Endothelial cell of umbilical vein (primary cell): ENCODE results near the gene FAM20B. TPM values are rescaled to one million over a fixed set of nuclear protein-coding genes. Genes with fewer than 3 reads are reported as not detected.

ENCODE experiments used
- BruUV-seq: library from RNA; stranded (reverse); fragments of 400-500 nt; replicated peaks from 2 replicates; lab custom pipeline; 2021; lab: Mats Ljungman, UMichigan
- CTCF ChIA-PET: fragments of 300-600, 350-600 bp; sonication (Branson Sonifier 250); formaldehyde crosslinking; loops from one replicate; lab custom pipeline; 2021; ENCODE audit warnings: antibody characterized with exemption, inconsistent platforms; lab: Charles Lee
- POLR2A ChIA-PET: fragments of 300-600, 350-600 bp; sonication (Branson Sonifier 250); formaldehyde crosslinking; loops from one replicate; lab custom pipeline; 2021; ENCODE audit warnings: antibody characterized with exemption, inconsistent platforms; lab: Charles Lee
- DNase-seq: peaks from one replicate; pipeline ENCODE4 v3.0.0-alpha.2; 2011; ENCODE audit warnings: low read depth, low spot score
- FAIRE-seq: peaks from 2 replicates; lab custom pipeline; 2011; peaks lifted over from hg19 to GRCh38; lab: Jason Lieb, UNC
- H2AFZ ChIP-seq: 2 replicates; pipeline ENCODE4 v1.6.0; 2012; ENCODE audit warnings: low read depth, low read length, control low read depth, inconsistent platforms
- H3K27ac ChIP-seq: 2 replicates; pipeline ENCODE4 v1.5.1; 2011; ENCODE audit warnings: low read depth, mild to moderate bottlenecking, control low read depth, low read length, moderate library complexity; ENCODE audit not compliant: insufficient read depth
- H3K27me3 ChIP-seq, 2 experiments: 2 replicates each; pipeline versions ENCODE4 v1.6.0 to v1.6.1; 2011; ENCODE audit warnings: low read length in 2 of 2, mixed read lengths in 1 of 2; ENCODE audit not compliant: control insufficient read depth in 2 of 2, insufficient read depth in 2 of 2
- H3K36me3 ChIP-seq, 2 experiments: 2 replicates in 1 of 2; 3 replicates in 1 of 2; pipeline ENCODE4 v1.5.1; 2011; ENCODE audit warnings: low read length in 2 of 2, mild to moderate bottlenecking in 1 of 2, moderate library complexity in 1 of 2; ENCODE audit not compliant: control insufficient read depth in 2 of 2, insufficient read depth in 2 of 2; ENCODE audit errors: extremely low read depth in 1 of 2
- H3K4me1 ChIP-seq: 3 replicates; pipeline ENCODE4 v1.5.1; 2011; ENCODE audit warnings: mild to moderate bottlenecking, low read length; ENCODE audit not compliant: control insufficient read depth, insufficient read depth; ENCODE audit errors: extremely low read depth
- H3K4me2 ChIP-seq: 2 replicates; pipeline ENCODE4 v1.6.1; 2011; ENCODE audit warnings: low read length, control low read depth, mixed read lengths; ENCODE audit not compliant: insufficient read depth
- H3K4me3 ChIP-seq, 3 experiments: fragments of 200-600 bp in 1 of 3; sonication (generic), shearing (Covaris generic) in 1 of 3; replicated peaks in 1 of 3; 2 replicates each; pipeline ENCODE4 v1.5.1; 2011 to 2016; ENCODE audit warnings: control low read depth in 3 of 3, low read length in 3 of 3, mild to moderate bottlenecking in 2 of 3, inconsistent platforms in 1 of 3, low read depth in 1 of 3, moderate library complexity in 1 of 3; ENCODE audit not compliant: insufficient read depth in 1 of 3
- H3K79me2 ChIP-seq: 2 replicates; pipeline ENCODE4 v1.6.0; 2012; ENCODE audit warnings: low read length, inconsistent platforms; ENCODE audit not compliant: control insufficient read depth, insufficient read depth
- H3K9ac ChIP-seq: replicated peaks from 2 replicates; pipeline ENCODE3; 2011; ENCODE audit warnings: low read length, control low read depth; ENCODE audit not compliant: insufficient read depth; ENCODE audit errors: extremely low read depth
- H3K9me1 ChIP-seq: replicated peaks from 3 replicates; pipeline ENCODE4 v1.6.0; 2011; ENCODE audit warnings: mild to moderate bottlenecking, low read length; ENCODE audit not compliant: control insufficient read depth, insufficient read depth; ENCODE audit errors: extremely low read depth
- H3K9me3 ChIP-seq: replicated peaks from 2 replicates; pipeline ENCODE4 v1.5.1; 2012; ENCODE audit warnings: low read length, inconsistent platforms; ENCODE audit not compliant: control insufficient read depth, insufficient read depth
- H4K20me1 ChIP-seq: replicated peaks from 2 replicates; pipeline ENCODE3; 2011; ENCODE audit warnings: mild to moderate bottlenecking, low read length; ENCODE audit not compliant: control insufficient read depth, insufficient read depth; ENCODE audit errors: extremely low read depth
- EZH2 ChIP-seq: IDR thresholded peaks from 2 replicates; pipeline ENCODE4 v1.6.1; 2012; ENCODE audit warnings: borderline replicate concordance, low read depth, mild to moderate bottlenecking, moderate library complexity, low read length, inconsistent platforms; ENCODE audit not compliant: severe bottlenecking
- FOS ChIP-seq: IDR thresholded peaks from 2 replicates; pipeline ENCODE4 v1.6.1; 2011; ENCODE audit warnings: mild to moderate bottlenecking, low read length, moderate library complexity, borderline replicate concordance; ENCODE audit not compliant: insufficient read depth
- GATA2 ChIP-seq: IDR thresholded peaks from 2 replicates; pipeline ENCODE4 v1.7.0; 2011; ENCODE audit warnings: low read depth, mild to moderate bottlenecking, moderate library complexity, mixed read lengths, low read length; ENCODE audit not compliant: insufficient read length, insufficient read depth
- JUN ChIP-seq: IDR thresholded peaks from 2 replicates; pipeline ENCODE4 v1.6.1; 2011; ENCODE audit warnings: borderline replicate concordance, low read depth; ENCODE audit not compliant: insufficient read length, insufficient read depth
- MYC ChIP-seq: IDR thresholded peaks from one replicate; pipeline ENCODE4 v1.6.1; 2011; ENCODE audit warnings: mild to moderate bottlenecking, low read depth, low read length
- POLR2A ChIP-seq: IDR thresholded peaks from 2 replicates; pipeline ENCODE4 v1.6.1; 2012; ENCODE audit warnings: low read depth, mild to moderate bottlenecking, control low read depth, low read length
- POLR2AphosphoS5 ChIP-seq: IDR thresholded peaks from 2 replicates; pipeline ENCODE4 v1.6.1; 2012; ENCODE audit warnings: low read depth, mild to moderate bottlenecking, control low read depth, low read length, moderate library complexity; ENCODE audit not compliant: insufficient read depth
- dilution Hi-C: fragments of 300-500 bp; cut with MboI; formaldehyde crosslinking; loops from one replicate; pipeline ENCODE4 v1.15.0; 2019; ENCODE audit warnings: low sequenced_read_pairs; ENCODE audit not compliant: extremely low pct_ligation_motif_present
- intact Hi-C: fragments of 100-400 bp; cut with micrococcal nuclease; formaldehyde crosslinking; loops from one replicate; pipeline ENCODE4 v1.10.0; 2022
- polyA plus RNA-seq, 4 experiments: library from polyadenylated mRNA; depleted of rRNA in 3 of 4; stranded (reverse) in 3 of 4; unstranded in 1 of 4; fragments of >200 nt; gene quantifications; 2 replicates each; pipeline versions ENCODE4 v1.2.1 to v1.2.3, GENCODE V29; 2011 to 2012; ENCODE audit warnings: missing spikeins in 1 of 4
- total RNA-seq: library from RNA; stranded (reverse); gene quantifications from 2 replicates; pipeline ENCODE4 v1.2.3, GENCODE V29; 2021
- TF ChIP-seq, protein P1 (sequence below): IDR thresholded peaks from 2 replicates; pipeline ENCODE4 v1.6.1; 2011; ENCODE audit not compliant: insufficient read depth, insufficient read length
- TF ChIP-seq, protein P2 (sequence below), 2 donors: IDR thresholded peaks; 1 replicate in 1 of 2; 2 replicates in 1 of 2; pipeline ENCODE4 v1.5.1; 2011; ENCODE audit warnings: low read length in 2 of 2, mild to moderate bottlenecking in 2 of 2, moderate library complexity in 2 of 2, control low read depth in 1 of 2, inconsistent platforms in 1 of 2, low read depth in 1 of 2; ENCODE audit not compliant: insufficient read depth in 1 of 2; ENCODE audit errors: extremely low read depth in 1 of 2

Gene FAM20B
- total and polyA plus RNA-seq, 2 donors (not counting 3 experiments of a cell fraction or from before 2014, with no cell fraction given): 10.0 to 35.1 TPM

DNA sequence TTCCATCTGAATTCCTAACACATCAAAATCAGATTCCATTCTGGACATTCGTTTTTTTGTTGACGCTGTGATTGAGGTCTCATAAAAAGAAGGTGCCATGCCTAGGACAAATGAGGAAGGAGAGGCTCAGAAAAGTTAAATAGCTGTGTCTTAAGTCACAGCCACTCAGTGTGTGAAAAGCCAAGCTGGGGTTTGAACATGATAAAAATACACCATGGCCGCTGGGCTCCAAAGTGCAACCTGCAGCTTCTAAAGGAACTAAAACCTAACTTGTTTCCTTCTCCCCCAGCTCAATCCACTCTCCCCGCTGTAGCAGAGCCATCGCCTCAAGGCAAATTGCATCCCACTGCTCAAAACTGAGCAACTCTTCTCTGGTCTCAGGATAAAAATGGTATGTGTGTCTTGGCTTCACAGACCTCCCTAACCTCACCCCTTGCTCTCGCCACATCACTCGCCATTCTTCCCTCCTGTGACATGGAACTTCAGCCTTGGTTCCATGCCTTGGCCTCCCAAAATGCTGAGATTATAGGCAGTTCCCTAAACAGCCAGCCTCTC is 22.1 kb upstream of the FAM20B start:
- no peak overlapping the region for H3K4me2 ChIP-seq
- CTCF ChIA-PET: interaction anchor here (0.6 to 9.5 kb wide), 42 partner anchors 9 to 704 kb away, joined by 3 to 349 read pairs (median 6); partner anchors contain the start of gene RALGPS2
- FAIRE-seq (no peak), DNase-seq (no peak)
- no peaks in the 10 kb centered on the region for H3K4me1 ChIP-seq
- no peaks in the 10 kb centered on the region for H3K27me3 ChIP-seq
- H3K9ac ChIP-seq: no peak overlapping the region
- H3K36me3 ChIP-seq: no peaks in the 10 kb centered on the region
- no peak for TF ChIP-seq POLR2A
- TF ChIP-seq, protein P1, sequence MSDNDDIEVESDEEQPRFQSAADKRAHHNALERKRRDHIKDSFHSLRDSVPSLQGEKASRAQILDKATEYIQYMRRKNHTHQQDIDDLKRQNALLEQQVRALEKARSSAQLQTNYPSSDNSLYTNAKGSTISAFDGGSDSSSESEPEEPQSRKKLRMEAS: no peak
- TF ChIP-seq MYC: no peak
- TF ChIP-seq GATA2: no peak
- TF ChIP-seq EZH2: no peak
- TF ChIP-seq POLR2AphosphoS5: no peak
- TF ChIP-seq, protein P2, sequence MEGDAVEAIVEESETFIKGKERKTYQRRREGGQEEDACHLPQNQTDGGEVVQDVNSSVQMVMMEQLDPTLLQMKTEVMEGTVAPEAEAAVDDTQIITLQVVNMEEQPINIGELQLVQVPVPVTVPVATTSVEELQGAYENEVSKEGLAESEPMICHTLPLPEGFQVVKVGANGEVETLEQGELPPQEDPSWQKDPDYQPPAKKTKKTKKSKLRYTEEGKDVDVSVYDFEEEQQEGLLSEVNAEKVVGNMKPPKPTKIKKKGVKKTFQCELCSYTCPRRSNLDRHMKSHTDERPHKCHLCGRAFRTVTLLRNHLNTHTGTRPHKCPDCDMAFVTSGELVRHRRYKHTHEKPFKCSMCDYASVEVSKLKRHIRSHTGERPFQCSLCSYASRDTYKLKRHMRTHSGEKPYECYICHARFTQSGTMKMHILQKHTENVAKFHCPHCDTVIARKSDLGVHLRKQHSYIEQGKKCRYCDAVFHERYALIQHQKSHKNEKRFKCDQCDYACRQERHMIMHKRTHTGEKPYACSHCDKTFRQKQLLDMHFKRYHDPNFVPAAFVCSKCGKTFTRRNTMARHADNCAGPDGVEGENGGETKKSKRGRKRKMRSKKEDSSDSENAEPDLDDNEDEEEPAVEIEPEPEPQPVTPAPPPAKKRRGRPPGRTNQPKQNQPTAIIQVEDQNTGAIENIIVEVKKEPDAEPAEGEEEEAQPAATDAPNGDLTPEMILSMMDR (IDR thresholded peaks at IDR 0.05; ENCODE audit: extremely low read depth in 1 of 2, insufficient read depth in 1 of 2, low read depth in 1 of 2, low read length in 2 of 2): no peak
- TF ChIP-seq JUN: no peak
- TF ChIP-seq FOS: no peak
- H3K27ac ChIP-seq: no peak overlapping the region
- H4K20me1 ChIP-seq: no peaks in the 10 kb centered on the region
- POLR2A ChIA-PET: interaction anchor here (0.6 kb wide), 1 partner anchor 238 kb away, joined by 3 read pairs; no protein-coding TSS in a partner anchor
- no peaks in the 10 kb centered on the region for H3K9me3 ChIP-seq
- H2AFZ ChIP-seq: no peak overlapping the region
- intact Hi-C loops: loop anchor here (2.0 kb wide), 2 partner anchors 365 to 693 kb away; no protein-coding TSS in a partner anchor
- no peaks in the 10 kb centered on the region for H3K9me1 ChIP-seq
- no TSS peak for BruUV-seq
- H3K79me2 ChIP-seq: no peaks in the 10 kb centered on the region
- no peak overlapping the region for H3K4me3 ChIP-seq
- dilution Hi-C loops: loop anchor here (25.0 kb wide), 1 partner anchor 241 kb away; no protein-coding TSS in a partner anchor
